ENCODE results near the gene ARPIN. TPM values are rescaled to one million over a fixed set of nuclear protein-coding genes. Genes with fewer than 3 reads are reported as not detected.
"Not testable (repeated sequence)": the region's sequence is repeated elsewhere in the genome, so short reads cannot be mapped to it uniquely, and the experiment has no call there.

ARPIN gene
- total RNA-seq, 1 experiment from 2014 or later, result 30.4 TPM

DNA sequence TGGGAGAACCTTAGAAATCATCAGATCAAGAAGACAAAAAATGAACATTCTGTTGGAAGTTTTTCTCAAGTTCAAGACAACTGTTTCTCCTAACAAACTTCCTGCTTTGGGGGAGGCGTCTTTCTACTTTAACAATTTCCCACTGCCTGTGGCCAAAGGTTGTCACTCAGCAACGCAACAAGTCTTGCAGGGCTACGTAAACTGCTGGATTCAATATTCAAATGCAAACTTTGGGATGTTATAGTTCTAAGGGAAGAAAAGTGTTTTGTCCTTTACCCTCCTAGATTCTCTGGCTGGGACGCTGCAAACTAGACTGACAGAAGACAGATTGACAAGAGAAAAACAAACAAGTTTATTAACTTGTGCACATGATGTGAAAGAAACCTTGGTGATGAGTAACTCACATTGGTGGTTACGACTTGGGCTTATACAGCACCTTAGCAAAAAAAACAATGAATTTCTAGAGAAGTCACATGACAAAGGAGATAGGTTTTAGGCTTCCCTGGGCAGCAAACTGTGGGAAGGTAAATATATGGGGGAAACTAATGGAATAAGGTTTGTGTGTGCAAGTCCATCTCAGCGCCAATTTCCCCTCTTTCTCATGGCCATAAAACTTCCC, 34.0 kb upstream of the ARPIN start:
- BruUV-seq (replicated peaks), result no TSS peak
- Histone ChIP-seq H3K79me2 (ENCODE audit: low read depth) (no peaks in the 10 kb centered on the region), H4K20me1 (ENCODE audit: insufficient read depth) (no peaks in the 10 kb centered on the region), H2AFZ (no peak overlapping the region), H3F3A (ENCODE audit: insufficient read depth, low read depth) (no peaks in the 10 kb centered on the region), H3K4me2 (no peak overlapping the region), H3K4me3 (no peak overlapping the region), H3K36me3 (ENCODE audit: low read depth) (no peaks in the 10 kb centered on the region), H3K9me3 (ENCODE audit: insufficient read depth, low read depth) (no peaks in the 10 kb centered on the region), H3K27me3 (ENCODE audit: insufficient read depth, low read depth) (no peaks in the 10 kb centered on the region), H3K27ac (no peak overlapping the region), H3K4me1 (replicated peaks; ENCODE audit: insufficient read depth) (no peaks in the 10 kb centered on the region), H3K9me2 (ENCODE audit: insufficient read depth) (no peaks in the 10 kb centered on the region)
- TF ChIP-seq, protein P1, sequence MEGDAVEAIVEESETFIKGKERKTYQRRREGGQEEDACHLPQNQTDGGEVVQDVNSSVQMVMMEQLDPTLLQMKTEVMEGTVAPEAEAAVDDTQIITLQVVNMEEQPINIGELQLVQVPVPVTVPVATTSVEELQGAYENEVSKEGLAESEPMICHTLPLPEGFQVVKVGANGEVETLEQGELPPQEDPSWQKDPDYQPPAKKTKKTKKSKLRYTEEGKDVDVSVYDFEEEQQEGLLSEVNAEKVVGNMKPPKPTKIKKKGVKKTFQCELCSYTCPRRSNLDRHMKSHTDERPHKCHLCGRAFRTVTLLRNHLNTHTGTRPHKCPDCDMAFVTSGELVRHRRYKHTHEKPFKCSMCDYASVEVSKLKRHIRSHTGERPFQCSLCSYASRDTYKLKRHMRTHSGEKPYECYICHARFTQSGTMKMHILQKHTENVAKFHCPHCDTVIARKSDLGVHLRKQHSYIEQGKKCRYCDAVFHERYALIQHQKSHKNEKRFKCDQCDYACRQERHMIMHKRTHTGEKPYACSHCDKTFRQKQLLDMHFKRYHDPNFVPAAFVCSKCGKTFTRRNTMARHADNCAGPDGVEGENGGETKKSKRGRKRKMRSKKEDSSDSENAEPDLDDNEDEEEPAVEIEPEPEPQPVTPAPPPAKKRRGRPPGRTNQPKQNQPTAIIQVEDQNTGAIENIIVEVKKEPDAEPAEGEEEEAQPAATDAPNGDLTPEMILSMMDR (conservative IDR thresholded peaks at IDR 0.05), result no peak
- ChIA-PET CTCF (no interaction called here), POLR2A (ENCODE audit: unreplicated experiment) (no interaction called here)
- intact Hi-C loops (cut with micrococcal nuclease; ENCODE audit: unreplicated experiment), result no loop called here
- DNase-seq, result no peak

- H3F3A ChIP-seq (ENCODE audit: insufficient read depth, low read depth); H4K20me1 ChIP-seq (ENCODE audit: insufficient read depth); H2AFZ ChIP-seq; H3K9me2 ChIP-seq (ENCODE audit: insufficient read depth); H3K27me3 ChIP-seq (ENCODE audit: insufficient read depth, low read depth); intact Hi-C loops (cut with micrococcal nuclease; ENCODE audit: unreplicated experiment); H3K4me3 ChIP-seq; DNase-seq; CTCF ChIA-PET; BruUV-seq (replicated peaks); H3K36me3 ChIP-seq (ENCODE audit: low read depth); H3K79me2 ChIP-seq (ENCODE audit: low read depth); H3K4me1 ChIP-seq (replicated peaks; ENCODE audit: insufficient read depth); H3K4me2 ChIP-seq; H3K9me3 ChIP-seq (ENCODE audit: insufficient read depth, low read depth); H3K27ac ChIP-seq: not testable (repeated sequence)
- POLR2A ChIA-PET (ENCODE audit: unreplicated experiment), result interaction anchor here (0.7 kb wide), 1 partner anchor 41 kb away, joined by 4 read pairs; no protein-coding TSS in a partner anchor
Observed at GRCh38 chr15:89943721-89944120, 31.0 kb upstream of the ARPIN start.

- DNase-seq, result no peak
- no peaks in the 10 kb centered on the region for H3K27me3 ChIP-seq (ENCODE audit: insufficient read depth, low read depth)
- H3K9me3 ChIP-seq (ENCODE audit: insufficient read depth, low read depth), result no peaks in the 10 kb centered on the region
- intact Hi-C loops (cut with micrococcal nuclease; ENCODE audit: unreplicated experiment), result no loop called here
- H3K79me2 ChIP-seq (ENCODE audit: low read depth), result no peaks in the 10 kb centered on the region
- no peaks in the 10 kb centered on the region for H3K9me2 ChIP-seq (ENCODE audit: insufficient read depth)
- H3K27ac ChIP-seq, result no peak overlapping the region
- peaks cover 15% of the 10 kb centered on the region for H3K4me1 ChIP-seq (replicated peaks; ENCODE audit: insufficient read depth)
- no peaks in the 10 kb centered on the region for H4K20me1 ChIP-seq (ENCODE audit: insufficient read depth)
- TF ChIP-seq, protein P1 (conservative IDR thresholded peaks at IDR 0.05), result no peak
- no peak for TF ChIP-seq EZH2 (IDR thresholded peaks at IDR 0.05; ENCODE audit: low read depth)
- BruUV-seq (replicated peaks), result no TSS peak
- H2AFZ ChIP-seq, result no peak overlapping the region
- peaks cover 8% of the 10 kb centered on the region; the same call in 1 of the 2 replicates for H3F3A ChIP-seq (ENCODE audit: insufficient read depth, low read depth)
- POLR2A ChIA-PET (ENCODE audit: unreplicated experiment), result interaction anchor here (0.7 kb wide), 1 partner anchor 32 kb away, joined by 9 read pairs; no protein-coding TSS in a partner anchor
- no peaks in the 10 kb centered on the region for H3K36me3 ChIP-seq (ENCODE audit: low read depth)
- CTCF ChIA-PET, result no interaction called here
- H3K4me2 ChIP-seq, result no peak overlapping the region
- H3K4me3 ChIP-seq, result no peak overlapping the region
Observed at GRCh38 chr15:89939910-89940309, 27.2 kb upstream of the ARPIN start.

GRCh38 chr15:89939377-89939776, 26.6 kb upstream of the ARPIN start:
- H2AFZ ChIP-seq; POLR2A ChIA-PET (ENCODE audit: unreplicated experiment): not testable (repeated sequence)

More at GRCh38 chr15:89939377-89939776, 26.6 kb upstream of the ARPIN start:
- H3K9me2 ChIP-seq (ENCODE audit: insufficient read depth); BruUV-seq (replicated peaks); H3K27ac ChIP-seq; H3K36me3 ChIP-seq (ENCODE audit: low read depth); H3F3A ChIP-seq (ENCODE audit: insufficient read depth, low read depth); DNase-seq; intact Hi-C loops (cut with micrococcal nuclease; ENCODE audit: unreplicated experiment); CTCF ChIA-PET; H3K4me3 ChIP-seq; H3K79me2 ChIP-seq (ENCODE audit: low read depth); H3K4me2 ChIP-seq; H3K9me3 ChIP-seq (ENCODE audit: insufficient read depth, low read depth); H4K20me1 ChIP-seq (ENCODE audit: insufficient read depth); H3K27me3 ChIP-seq (ENCODE audit: insufficient read depth, low read depth): not testable (repeated sequence)
- peaks cover 15% of the 10 kb centered on the region for H3K4me1 ChIP-seq (replicated peaks; ENCODE audit: insufficient read depth)
